Measurements from ENCODE around the gene RFFL.

- TF ChIP-seq POLR2AphosphoS5 (IDR thresholded peaks at IDR 0.05) (no peak), POLR2A (IDR thresholded peaks at IDR 0.05) (no peak), CTCF (IDR thresholded peaks at IDR 0.05) (no peak)
Observed at GRCh38 chr17:35073183-35073790, 9.8 kb upstream of the RFFL start.
